C4-2B (cell line): ENCODE data around the gene ATN1.

Experiments used
- CTCF ChIP-seq: fragments of 450-650 bp; conservative IDR thresholded peaks from 2 replicates; pipeline ENCODE4 v1.5.1; 2017; ENCODE audit warnings: mild to moderate bottlenecking
- ZFX ChIP-seq: fragments of 450-650 bp; IDR thresholded peaks from 2 replicates; pipeline ENCODE4 v1.6.1; 2017

DNA sequence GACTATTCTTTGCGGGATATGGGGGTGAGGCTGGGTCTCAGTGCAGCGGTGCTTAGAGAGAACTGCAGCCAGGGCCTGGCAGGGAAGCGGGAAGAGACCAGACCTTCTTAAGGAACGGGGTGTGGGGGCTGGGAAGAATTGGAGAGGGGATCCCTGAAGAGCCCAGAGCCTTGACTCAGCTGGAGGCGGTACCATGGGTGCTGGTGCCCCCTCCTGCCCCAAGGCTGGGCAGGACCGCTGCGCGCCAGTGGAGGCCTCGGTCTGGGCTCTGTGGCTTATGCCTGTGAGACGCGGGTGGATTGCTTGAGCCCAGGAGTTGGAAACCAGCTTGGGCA is 14.5 kb downstream of the ATN1 start:
- TF ChIP-seq CTCF (no peak), ZFX (no peak)
